ENCODE results near the gene H1-8.

GRCh38 chr3:129540776-129541516 is 2.0 kb upstream of the H1-8 start:
- no peak for TF ChIP-seq EZH2 (IDR thresholded peaks at IDR 0.05; ENCODE audit: low read depth)
- no peak for TF ChIP-seq CTCF (conservative IDR thresholded peaks at IDR 0.05)
